Parathyroid adenoma (tissue), 2 donors: ENCODE measurements around the gene F2RL3.

ENCODE experiments used
- H2AFZ ChIP-seq: fragments of 300-600 bp; sonication (generic); one replicate; pipeline ENCODE4 v1.7.0; 2017; ENCODE audit warnings: antibody characterized with exemption, mild to moderate bottlenecking
- H3K27ac ChIP-seq: fragments of 300-600 bp; sonication (generic); one replicate; pipeline ENCODE4 v1.7.0; 2017
- H3K27me3 ChIP-seq: fragments of 300-600 bp; sonication (generic); one replicate; pipeline ENCODE4 v1.7.0; 2017; ENCODE audit warnings: low read length; ENCODE audit not compliant: control insufficient read depth, insufficient read depth
- H3K36me3 ChIP-seq: fragments of 300-600 bp; sonication (generic); one replicate; pipeline ENCODE4 v1.7.0; 2017; ENCODE audit warnings: low read length; ENCODE audit not compliant: control insufficient read depth, insufficient read depth
- H3K4me1 ChIP-seq: fragments of 300-600 bp; sonication (generic); one replicate; pipeline ENCODE4 v1.7.0; 2017; ENCODE audit warnings: control low read depth
- H3K4me2 ChIP-seq: fragments of 300-600 bp; sonication (generic); one replicate; pipeline ENCODE4 v1.7.0; 2017; ENCODE audit warnings: low read length
- H3K4me3 ChIP-seq: fragments of 300-600 bp; sonication (generic); one replicate; pipeline ENCODE4 v1.7.0; 2017; ENCODE audit warnings: low read depth, low read length
- H3K79me2 ChIP-seq: fragments of 300-600 bp; sonication (generic); one replicate; pipeline ENCODE4 v1.7.0; 2017; ENCODE audit warnings: control low read depth
- H3K9ac ChIP-seq: fragments of 300-600 bp; sonication (generic); one replicate; pipeline ENCODE4 v1.7.0; 2017; ENCODE audit warnings: mild to moderate bottlenecking
- H3K9me3 ChIP-seq: fragments of 300-600 bp; sonication (generic); one replicate; pipeline ENCODE4 v1.7.0; 2017; ENCODE audit warnings: low read length; ENCODE audit not compliant: control insufficient read depth
- TF ChIP-seq, protein P1 (sequence below): fragments of 300-600 bp; sonication (generic); IDR thresholded peaks from one replicate; pipeline ENCODE4 v1.7.0; 2017; ENCODE audit warnings: antibody characterized with exemption, mild to moderate bottlenecking
- donor health status: primary hyperparathyroidism.

Gene F2RL3

DNA sequence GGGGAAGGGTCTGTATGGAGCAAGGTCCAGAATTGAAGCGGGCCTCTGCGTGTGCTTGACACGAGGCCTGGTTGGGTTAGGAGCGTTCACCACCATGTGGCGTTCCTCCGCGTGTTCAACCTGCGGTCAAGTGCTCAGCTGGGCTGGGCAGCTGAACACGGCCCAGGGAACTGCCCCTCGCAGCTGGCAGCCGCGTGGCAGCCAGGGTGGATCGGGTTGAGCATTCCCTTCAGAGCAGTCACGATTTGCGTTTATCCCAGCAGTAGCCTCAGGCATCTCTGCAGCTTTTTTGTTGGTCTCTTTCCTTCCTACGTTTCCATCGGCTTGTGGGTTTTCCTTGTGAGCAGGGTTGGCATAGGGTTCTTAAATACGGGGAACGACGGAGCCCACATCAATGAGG is 28.7 kb upstream of the F2RL3 start:
- Histone ChIP-seq H3K4me2 (no peak overlapping the region), H3K27me3 (no peaks in the 10 kb centered on the region), H3K9ac (no peak overlapping the region), H3K79me2 (no peaks in the 10 kb centered on the region), H3K27ac (no peak overlapping the region), H3K4me3 (no peak overlapping the region), H3K36me3 (no peaks in the 10 kb centered on the region), H2AFZ (no peak overlapping the region), H3K9me3 (no peaks in the 10 kb centered on the region), H3K4me1 (no peaks in the 10 kb centered on the region)
- TF ChIP-seq, protein P1, sequence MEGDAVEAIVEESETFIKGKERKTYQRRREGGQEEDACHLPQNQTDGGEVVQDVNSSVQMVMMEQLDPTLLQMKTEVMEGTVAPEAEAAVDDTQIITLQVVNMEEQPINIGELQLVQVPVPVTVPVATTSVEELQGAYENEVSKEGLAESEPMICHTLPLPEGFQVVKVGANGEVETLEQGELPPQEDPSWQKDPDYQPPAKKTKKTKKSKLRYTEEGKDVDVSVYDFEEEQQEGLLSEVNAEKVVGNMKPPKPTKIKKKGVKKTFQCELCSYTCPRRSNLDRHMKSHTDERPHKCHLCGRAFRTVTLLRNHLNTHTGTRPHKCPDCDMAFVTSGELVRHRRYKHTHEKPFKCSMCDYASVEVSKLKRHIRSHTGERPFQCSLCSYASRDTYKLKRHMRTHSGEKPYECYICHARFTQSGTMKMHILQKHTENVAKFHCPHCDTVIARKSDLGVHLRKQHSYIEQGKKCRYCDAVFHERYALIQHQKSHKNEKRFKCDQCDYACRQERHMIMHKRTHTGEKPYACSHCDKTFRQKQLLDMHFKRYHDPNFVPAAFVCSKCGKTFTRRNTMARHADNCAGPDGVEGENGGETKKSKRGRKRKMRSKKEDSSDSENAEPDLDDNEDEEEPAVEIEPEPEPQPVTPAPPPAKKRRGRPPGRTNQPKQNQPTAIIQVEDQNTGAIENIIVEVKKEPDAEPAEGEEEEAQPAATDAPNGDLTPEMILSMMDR, result no peak

GRCh38 chr19:16861011-16861410 is 27.8 kb upstream of the F2RL3 start:
- Histone ChIP-seq H3K79me2 (no peaks in the 10 kb centered on the region), H3K27ac (no peak overlapping the region), H2AFZ (no peak overlapping the region), H3K9me3 (no peaks in the 10 kb centered on the region), H3K36me3 (no peaks in the 10 kb centered on the region), H3K4me1 (no peaks in the 10 kb centered on the region), H3K27me3 (no peaks in the 10 kb centered on the region), H3K4me3 (no peak overlapping the region), H3K9ac (no peak overlapping the region), H3K4me2 (no peak overlapping the region)
- TF ChIP-seq, protein P1, result no peak

DNA sequence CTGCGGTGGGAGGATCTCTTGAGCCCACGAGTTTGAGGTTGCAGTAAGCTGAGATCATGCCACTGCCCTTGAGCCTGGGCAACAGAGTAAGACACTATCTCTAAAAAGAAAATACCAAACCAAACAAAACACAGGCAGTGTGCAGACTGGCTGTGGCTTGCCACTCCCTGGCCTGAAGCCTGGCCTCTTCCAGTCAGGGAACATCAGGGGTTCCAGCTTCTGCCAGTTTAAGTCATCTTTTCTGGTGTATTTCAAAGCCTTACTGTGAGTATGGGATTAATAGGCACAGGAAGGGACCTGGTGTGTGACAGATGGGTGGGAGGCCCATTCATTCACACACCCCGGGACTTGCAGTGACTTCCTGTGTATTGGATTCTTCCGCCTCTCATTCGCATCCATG is 27.0 kb upstream of the F2RL3 start:
- H3K4me3 ChIP-seq, result no peak overlapping the region
- no peak overlapping the region for H3K9ac ChIP-seq
- TF ChIP-seq, protein P1, result no peak
- H3K4me1 ChIP-seq, result no peaks in the 10 kb centered on the region
- peaks cover 1% of the 10 kb centered on the region for H3K79me2 ChIP-seq
- H3K36me3 ChIP-seq, result no peaks in the 10 kb centered on the region
- H3K4me2 ChIP-seq, result no peak overlapping the region
- no peak overlapping the region for H3K27ac ChIP-seq
- no peak overlapping the region for H2AFZ ChIP-seq
- H3K27me3 ChIP-seq, result no peaks in the 10 kb centered on the region
- no peaks in the 10 kb centered on the region for H3K9me3 ChIP-seq

DNA sequence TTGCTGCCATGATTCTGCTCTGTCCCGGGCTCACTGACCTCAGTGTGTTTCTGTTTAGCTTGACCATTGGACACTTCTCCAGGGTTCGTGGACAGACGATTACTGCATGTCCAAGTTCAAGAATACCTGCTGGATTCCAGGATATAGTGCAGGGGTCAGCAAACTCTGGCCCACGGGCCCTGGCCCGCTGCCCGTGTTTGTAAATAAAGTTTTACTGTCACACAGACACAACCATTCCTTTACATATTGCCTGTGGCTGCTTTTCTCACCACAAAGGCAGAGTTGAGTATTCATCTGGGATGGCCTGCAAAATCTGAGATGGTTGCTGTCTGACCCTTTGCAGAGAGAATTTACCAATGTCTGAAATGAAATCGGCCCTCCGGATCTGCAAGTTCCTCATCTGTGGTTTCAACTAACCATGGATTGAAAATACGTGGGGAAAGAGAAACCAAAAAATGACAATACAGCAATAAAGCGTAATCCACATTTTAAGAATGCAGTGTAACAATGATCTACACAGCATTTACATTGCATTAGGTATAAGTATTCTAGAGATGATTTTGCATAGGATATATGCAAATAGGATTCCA is 25.9 kb upstream of the F2RL3 start:
- Histone ChIP-seq H3K4me2 (no peak overlapping the region), H3K9me3 (no peaks in the 10 kb centered on the region), H3K4me1 (no peaks in the 10 kb centered on the region), H3K27ac (no peak overlapping the region), H3K36me3 (no peaks in the 10 kb centered on the region), H3K27me3 (no peaks in the 10 kb centered on the region), H2AFZ (no peak overlapping the region), H3K4me3 (no peak overlapping the region), H3K9ac (no peak overlapping the region), H3K79me2 (peaks cover 7% of the 10 kb centered on the region)
- TF ChIP-seq, protein P1, result no peak

DNA sequence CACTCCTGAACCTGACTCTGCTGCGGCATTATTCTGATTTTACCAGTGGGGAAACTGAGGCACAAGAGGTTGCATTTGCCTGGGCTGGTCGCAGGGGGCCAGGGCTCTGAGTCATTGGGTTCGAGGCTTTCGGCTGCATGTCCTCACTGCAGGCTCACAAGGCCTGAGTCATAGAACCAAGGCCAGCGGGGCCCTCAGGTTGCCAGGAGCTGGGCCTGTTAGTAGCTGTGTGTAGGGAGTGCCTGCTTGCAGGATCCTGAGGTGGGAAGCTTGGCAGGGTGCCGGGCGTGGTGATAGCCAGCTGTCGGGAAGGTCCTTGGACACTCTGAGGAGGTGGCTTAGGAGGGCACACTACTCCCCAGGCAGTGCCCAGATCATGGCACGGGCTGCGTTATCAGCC is 21.6 kb upstream of the F2RL3 start:
- no peak overlapping the region for H3K27ac ChIP-seq
- H3K79me2 ChIP-seq, result peaks cover 7% of the 10 kb centered on the region
- no peaks in the 10 kb centered on the region for H3K4me1 ChIP-seq
- H3K9me3 ChIP-seq, result no peaks in the 10 kb centered on the region
- H3K9ac ChIP-seq, result no peak overlapping the region
- H3K36me3 ChIP-seq, result no peaks in the 10 kb centered on the region
- no peak overlapping the region for H3K4me2 ChIP-seq
- no peak overlapping the region for H2AFZ ChIP-seq
- no peak overlapping the region for H3K4me3 ChIP-seq
- TF ChIP-seq, protein P1, result no peak
- H3K27me3 ChIP-seq, result no peaks in the 10 kb centered on the region
